Smooth muscle cell (in vitro differentiated cells): ENCODE measurements around the gene CDKN2AIP. TPM values are rescaled to one million over a fixed set of nuclear protein-coding genes. Genes with fewer than 3 reads are reported as not detected.
A peak's percentile ranks its signal among the peaks of the same experiment; 100 is the strongest.

Experiments
- DNase-seq: peaks from one replicate; lab custom pipeline; 2025; ENCODE audit not compliant: unreplicated experiment; lab: John Stamatoyannopoulos, UW
- H2AFZ ChIP-seq: fragments of 200-600 bp; sonication (generic); 2 replicates; pipeline ENCODE4 v1.6.0; 2016; ENCODE audit warnings: antibody characterized with exemption, low read depth, mild to moderate bottlenecking
- H3F3A ChIP-seq: fragments of 200-600 bp; sonication (generic); 2 replicates; pipeline ENCODE4 v1.6.0; 2017; ENCODE audit warnings: antibody characterized with exemption, low read depth
- H3K27ac ChIP-seq: fragments of 200-600 bp; sonication (generic); 2 replicates; pipeline ENCODE4 v1.5.1; 2016; ENCODE audit warnings: low read depth, mild to moderate bottlenecking
- H3K27me3 ChIP-seq: fragments of 200-600 bp; sonication (generic); 2 replicates; pipeline ENCODE4 v1.6.1; 2016; ENCODE audit warnings: low read depth, mild to moderate bottlenecking
- H3K36me3 ChIP-seq: fragments of 200-600 bp; sonication (generic); 2 replicates; pipeline ENCODE4 v1.5.1; 2016; ENCODE audit warnings: low read depth
- H3K4me1 ChIP-seq: fragments of 200-600 bp; sonication (generic); 2 replicates; pipeline ENCODE4 v1.5.1; 2016; ENCODE audit warnings: low read depth
- H3K4me2 ChIP-seq: fragments of 200-600 bp; sonication (generic); 2 replicates; pipeline ENCODE4 v1.6.0; 2016; ENCODE audit warnings: mild to moderate bottlenecking
- H3K4me3 ChIP-seq: fragments of 200-600 bp; sonication (generic); 2 replicates; pipeline ENCODE4 v1.5.1; 2016; ENCODE audit warnings: mild to moderate bottlenecking
- H3K79me2 ChIP-seq: fragments of 200-600 bp; sonication (generic); 2 replicates; pipeline ENCODE4 v1.6.0; 2016; ENCODE audit warnings: low read depth, mild to moderate bottlenecking
- H3K9ac ChIP-seq: fragments of 200-600 bp; sonication (generic); 2 replicates; pipeline ENCODE4 v1.6.0; 2016; ENCODE audit warnings: low read depth
- H3K9me3 ChIP-seq: fragments of 200-600 bp; sonication (generic); replicated peaks from 2 replicates; pipeline ENCODE4 v1.5.1; 2016; ENCODE audit warnings: low read depth
- H4K20me1 ChIP-seq: fragments of 200-600 bp; sonication (generic); 2 replicates; pipeline ENCODE4 v1.6.0; 2016; ENCODE audit warnings: low read depth
- CTCF ChIP-seq: fragments of 200-600 bp; sonication (generic); IDR thresholded peaks from 2 replicates; pipeline ENCODE4 v1.5.1; 2017; ENCODE audit warnings: borderline replicate concordance, mild to moderate bottlenecking, antibody characterized with exemption; ENCODE audit not compliant: insufficient read depth, poor library complexity, severe bottlenecking
- WGBS: methylation state at CpG from one replicate; pipeline ENCODE4 v1.1.7; 2016; ENCODE audit warnings: low lambda C conversion rate; 5-methylcytosine and 5-hydroxymethylcytosine counted together
- polyA plus RNA-seq: library from polyadenylated mRNA; unstranded; fragments of >200 nt; fragmentation: Nextera tagmentation; extraction: Ambion mirVana; gene quantifications from 2 replicates; pipeline ENCODE4 v1.2.1, GENCODE V29; 2016
- total RNA-seq: library from RNA; depleted of rRNA; stranded (reverse); fragments of >200 nt; gene quantifications from 2 replicates; pipeline ENCODE4 v1.2.3, GENCODE V29; 2014

Gene CDKN2AIP
- total and polyA plus RNA-seq, 2 experiments from 2014 or later: 13.0 to 27.2 TPM

GRCh38 chr4:183448436-183448835 lies 4.0 kb downstream of the CDKN2AIP start:
- DNase-seq: no peak
- H3F3A ChIP-seq: peaks cover 21% of the 10 kb centered on the region
- no peak overlapping the region for H2AFZ ChIP-seq
- H3K9ac ChIP-seq: no peak overlapping the region
- H3K27me3 ChIP-seq: no peaks in the 10 kb centered on the region
- no peak for TF ChIP-seq CTCF
- H3K4me2 ChIP-seq: peak overlapping the region; percentile 76
- H4K20me1 ChIP-seq: peaks cover 37% of the 10 kb centered on the region
- no peaks in the 10 kb centered on the region for H3K9me3 ChIP-seq
- peaks cover 36% of the 10 kb centered on the region for H3K4me1 ChIP-seq
- H3K36me3 ChIP-seq: peaks cover 16% of the 10 kb centered on the region
- peak overlapping the region; percentile 3 for H3K4me3 ChIP-seq
- peak overlapping the region; percentile 71 for H3K27ac ChIP-seq
- H3K79me2 ChIP-seq: peaks cover 33% of the 10 kb centered on the region
- WGBS: 79% methylated on average over 3 of the region's 3 CpGs

- H3K27me3 ChIP-seq: no peaks in the 10 kb centered on the region
- H4K20me1 ChIP-seq: peaks cover 37% of the 10 kb centered on the region
- peaks cover 21% of the 10 kb centered on the region for H3F3A ChIP-seq
- peaks cover 16% of the 10 kb centered on the region for H3K36me3 ChIP-seq
- 46% methylated on average over 5 of the region's 5 CpGs for whole genome bisulfite sequencing
- peaks cover 36% of the 10 kb centered on the region for H3K4me1 ChIP-seq
- peak overlapping the region; percentile 71 for H3K27ac ChIP-seq
- DNase-seq: no peak
- no peak overlapping the region for H3K9ac ChIP-seq
- H3K9me3 ChIP-seq: no peaks in the 10 kb centered on the region
- peak overlapping the region; percentile 76 for H3K4me2 ChIP-seq
- peaks cover 33% of the 10 kb centered on the region for H3K79me2 ChIP-seq
- H2AFZ ChIP-seq: no peak overlapping the region
- no peak overlapping the region for H3K4me3 ChIP-seq
- no peak for TF ChIP-seq CTCF
Measured at GRCh38 chr4:183449193-183449882, 4.9 kb downstream of the CDKN2AIP start.

DNA sequence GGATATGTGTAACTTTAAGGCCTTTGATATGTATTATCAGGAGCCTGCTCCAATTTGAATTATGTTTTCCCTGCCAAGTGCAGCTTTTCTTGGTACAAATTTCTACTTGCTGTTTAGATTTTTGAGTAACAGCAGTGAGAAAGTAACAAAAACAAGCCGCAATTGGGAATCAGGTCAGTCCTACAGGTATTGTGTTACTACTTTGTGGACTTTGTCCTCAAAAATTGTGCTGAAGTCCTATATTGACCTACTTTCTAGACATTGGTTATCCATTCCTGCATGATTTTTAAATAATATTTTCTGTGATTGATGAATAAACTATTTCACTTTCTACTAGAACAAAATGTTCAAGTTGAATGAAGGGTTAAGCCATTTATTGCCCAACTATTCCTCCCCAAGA lies 5.7 kb downstream of the CDKN2AIP start:
- no peak for DNase-seq
- peaks cover 21% of the 10 kb centered on the region for H3F3A ChIP-seq
- H3K4me3 ChIP-seq: no peak overlapping the region
- H2AFZ ChIP-seq: no peak overlapping the region
- H3K27ac ChIP-seq: peak overlapping the region; percentile 62
- no peak for TF ChIP-seq CTCF
- H3K9ac ChIP-seq: no peak overlapping the region
- no peaks in the 10 kb centered on the region for H3K27me3 ChIP-seq
- peaks cover 16% of the 10 kb centered on the region for H3K36me3 ChIP-seq
- peak overlapping the region; percentile 56 for H3K4me2 ChIP-seq
- H3K4me1 ChIP-seq: peaks cover 36% of the 10 kb centered on the region
- H3K9me3 ChIP-seq: no peaks in the 10 kb centered on the region
- H4K20me1 ChIP-seq: peaks cover 32% of the 10 kb centered on the region
- WGBS: 100% methylated on average over 1 of the region's 1 CpG
- H3K79me2 ChIP-seq: peaks cover 31% of the 10 kb centered on the region
